Tibial nerve (tissue), 4 donors: ENCODE results near the gene SPACA9. TPM values are rescaled to one million over a fixed set of nuclear protein-coding genes. Genes with fewer than 3 reads are reported as not detected.

Source experiments
- DNase-seq, 2 donors: peaks; one replicate each; pipeline ENCODE4 v3.0.0-alpha.2; 2019; ENCODE audit warnings: low spot score in 2 of 2
- H3K27ac ChIP-seq, 4 donors: fragments of 200-600 bp; sonication (generic) in 3 of 4; one replicate each; pipeline ENCODE4 v1.5.1; 2017 to 2019; ENCODE audit warnings: mild to moderate bottlenecking in 1 of 4
- H3K27me3 ChIP-seq, 2 donors: fragments of 200-600 bp; sonication (generic) in 1 of 2; one replicate each; pipeline versions ENCODE4 v1.5.1 to v1.6.0; 2017 to 2019
- H3K36me3 ChIP-seq, 3 donors: fragments of 200-600 bp; sonication (generic); one replicate each; pipeline ENCODE4 v1.5.1; 2018 to 2019
- H3K4me1 ChIP-seq, 4 donors: fragments of 200-600 bp; sonication (generic) in 3 of 4; one replicate each; pipeline ENCODE4 v1.5.1; 2017 to 2019
- H3K4me3 ChIP-seq, 4 donors: fragments of 200-600 bp; sonication (generic) in 3 of 4; one replicate each; pipeline ENCODE4 v1.5.1; 2017 to 2019; ENCODE audit warnings: mild to moderate bottlenecking in 1 of 4, moderate library complexity in 1 of 4
- H3K9me3 ChIP-seq, 4 donors: fragments of 200-600 bp; sonication (generic) in 3 of 4; one replicate each; pipeline ENCODE4 v1.5.1; 2017 to 2019
- CTCF ChIP-seq, 5 experiments: fragments of 200-600 bp in 3 of 5; fragments of 450-650 bp in 2 of 5; sonication (generic) in 3 of 5; IDR thresholded peaks; one replicate each; pipeline ENCODE4 v1.5.1; 2016 to 2019; ENCODE audit warnings: antibody characterized with exemption in 5 of 5, mild to moderate bottlenecking in 3 of 5, moderate library complexity in 2 of 5
- EP300 ChIP-seq, 2 donors: sonication (generic); formaldehyde crosslinking; IDR thresholded peaks; one replicate each; pipeline ENCODE4 v1.6.1; 2017; ENCODE audit warnings: antibody characterized with exemption in 2 of 2, mild to moderate bottlenecking in 1 of 2
- POLR2A ChIP-seq, 2 donors: fragments of 450-650 bp; IDR thresholded peaks; one replicate each; pipeline ENCODE4 v1.6.1; 2017; ENCODE audit warnings: antibody characterized with exemption in 2 of 2, mild to moderate bottlenecking in 2 of 2, moderate library complexity in 2 of 2
- WGBS, 2 donors: methylation state at CpG; one replicate each; pipeline ENCODE4 v1.1.5; 2018; 5-methylcytosine and 5-hydroxymethylcytosine counted together
- total RNA-seq, 4 donors: library from RNA; depleted of rRNA; stranded (reverse); fragments of >200 nt; gene quantifications; one replicate each; pipeline ENCODE4 v1.1.0, GENCODE V29; 2016

The SPACA9 gene
- total RNA-seq, 4 donors from 2014 or later = 4.2 to 5.9 (median 5.3) TPM

GRCh38 chr9:132862533-132862932 lies 16.2 kb upstream of the SPACA9 start:
- whole genome bisulfite sequencing, 2 donors = 77 to 79% methylated on average over 6 of the region's 6 CpGs

GRCh38 chr9:132863096-132863495 lies 15.6 kb upstream of the SPACA9 start:
- H3K4me1 ChIP-seq = peaks cover 0 to 2% (median 0%) of the 10 kb centered on the region in 4 donors
- no peaks in the 10 kb centered on the region for H3K9me3 ChIP-seq
- no peak for TF ChIP-seq POLR2A (IDR thresholded peaks at IDR 0.05)
- TF ChIP-seq CTCF (IDR thresholded peaks at IDR 0.05) = no peak
- no peak for TF ChIP-seq EP300 (IDR thresholded peaks at IDR 0.05)
- no peak for DNase-seq
- H3K27ac ChIP-seq = no peak overlapping the region
- H3K36me3 ChIP-seq = peaks cover 0 to 20% (median 0%) of the 10 kb centered on the region in 3 donors
- WGBS, 2 donors = 82 to 86% methylated on average over 12 of the region's 12 CpGs
- H3K4me3 ChIP-seq = no peak overlapping the region
- no peaks in the 10 kb centered on the region for H3K27me3 ChIP-seq

More at GRCh38 chr9:132862533-132862932, 16.2 kb upstream of the SPACA9 start:
- no peak for TF ChIP-seq CTCF (IDR thresholded peaks at IDR 0.05)
- no peak for TF ChIP-seq EP300 (IDR thresholded peaks at IDR 0.05)
- no peak for TF ChIP-seq POLR2A (IDR thresholded peaks at IDR 0.05)
- H3K27me3 ChIP-seq = no peaks in the 10 kb centered on the region
- H3K9me3 ChIP-seq = no peaks in the 10 kb centered on the region
- no peak overlapping the region for H3K4me3 ChIP-seq
- DNase-seq = no peak
- H3K4me1 ChIP-seq = peaks cover 0 to 7% (median 0%) of the 10 kb centered on the region in 4 donors
- H3K27ac ChIP-seq = no peak overlapping the region
- H3K36me3 ChIP-seq = peaks cover 0 to 20% (median 0%) of the 10 kb centered on the region in 3 donors

- Histone ChIP-seq H3K27ac (no peak overlapping the region), H3K36me3 (peaks cover 0 to 20% (median 0%) of the 10 kb centered on the region in 3 donors), H3K4me1 (no peaks in the 10 kb centered on the region), H3K27me3 (no peaks in the 10 kb centered on the region), H3K4me3 (no peak overlapping the region), H3K9me3 (no peaks in the 10 kb centered on the region)
- TF ChIP-seq CTCF (IDR thresholded peaks at IDR 0.05) = no peak
- no peak for TF ChIP-seq EP300 (IDR thresholded peaks at IDR 0.05)
- no peak for TF ChIP-seq POLR2A (IDR thresholded peaks at IDR 0.05)
- no peak for DNase-seq
- WGBS, 2 donors = 78 to 81% methylated on average over 2 of the region's 2 CpGs
Observed at GRCh38 chr9:132864277-132864676, 14.4 kb upstream of the SPACA9 start.

- TF ChIP-seq POLR2A (IDR thresholded peaks at IDR 0.05) (no peak), EP300 (IDR thresholded peaks at IDR 0.05) (no peak), CTCF (IDR thresholded peaks at IDR 0.05) (no peak)
- peaks cover 0 to 20% (median 0%) of the 10 kb centered on the region in 3 donors for H3K36me3 ChIP-seq
- no peak for DNase-seq
- H3K4me1 ChIP-seq = no peaks in the 10 kb centered on the region
- no peaks in the 10 kb centered on the region for H3K27me3 ChIP-seq
- H3K9me3 ChIP-seq = no peaks in the 10 kb centered on the region
- WGBS, 2 donors = 66 to 73% methylated on average over 8 of the region's 8 CpGs
- no peak overlapping the region for H3K27ac ChIP-seq
- no peak overlapping the region for H3K4me3 ChIP-seq
Observed at GRCh38 chr9:132864691-132865090, 14.0 kb upstream of the SPACA9 start.

- no peak for DNase-seq
- no peaks in the 10 kb centered on the region for H3K9me3 ChIP-seq
- no peak overlapping the region for H3K4me3 ChIP-seq
- H3K4me1 ChIP-seq = peaks cover 0 to 10% (median 0%) of the 10 kb centered on the region in 4 donors
- no peak for TF ChIP-seq POLR2A (IDR thresholded peaks at IDR 0.05)
- TF ChIP-seq EP300 (IDR thresholded peaks at IDR 0.05) = no peak
- no peak for TF ChIP-seq CTCF (IDR thresholded peaks at IDR 0.05)
- H3K36me3 ChIP-seq = peaks cover 0 to 15% (median 0%) of the 10 kb centered on the region in 3 donors
- 77 to 83% methylated on average over 8 of the region's 8 CpGs for WGBS, 2 donors
- no peak overlapping the region for H3K27ac ChIP-seq
- H3K27me3 ChIP-seq = no peaks in the 10 kb centered on the region
Observed at GRCh38 chr9:132866898-132867297, 11.8 kb upstream of the SPACA9 start.
